HG02973 (cell line): ENCODE results near the gene CDKN2AIPNL.
"Not testable (repeated sequence)": the region's sequence is repeated elsewhere in the genome, so short reads cannot be mapped to it uniquely, and the experiment has no call there.

Experiments
- ATAC-seq: cut with Tn5 transposase; IDR thresholded peaks from one replicate; pipeline ENCODE4 v1.9.1; 2021; ENCODE audit warnings: moderate library complexity; ENCODE audit not compliant: unreplicated experiment

The CDKN2AIPNL gene

GRCh38 chr5:134403951-134404350, 7.7 kb downstream of the CDKN2AIPNL start:
- no peak for ATAC-seq

DNA sequence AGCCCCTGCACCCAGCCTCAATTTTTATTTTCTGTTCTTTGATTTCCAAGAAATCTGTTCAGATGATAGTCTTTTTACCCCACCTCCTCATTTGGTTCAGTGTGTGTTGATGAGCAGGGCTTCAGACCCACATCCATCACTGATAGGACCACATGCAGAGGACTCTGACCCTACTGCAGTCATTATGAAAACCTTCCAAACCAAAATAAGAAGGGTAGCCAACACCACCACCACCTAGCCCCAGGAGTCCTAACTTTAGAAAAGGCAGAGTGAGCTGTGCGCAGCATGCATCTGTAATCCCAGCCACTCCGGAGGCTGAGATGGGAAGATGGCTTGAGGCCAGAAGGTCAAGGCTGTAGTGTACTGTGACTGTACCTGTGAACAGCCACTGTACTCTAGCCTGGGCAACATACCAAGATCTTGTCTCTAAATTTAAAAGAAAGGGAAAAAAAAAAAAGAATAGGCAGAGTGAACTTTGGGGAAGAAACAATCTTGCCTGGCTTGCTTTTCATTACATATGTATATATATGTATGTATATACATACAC, 13.0 kb downstream of the CDKN2AIPNL start:
- ATAC-seq, result no peak

DNA sequence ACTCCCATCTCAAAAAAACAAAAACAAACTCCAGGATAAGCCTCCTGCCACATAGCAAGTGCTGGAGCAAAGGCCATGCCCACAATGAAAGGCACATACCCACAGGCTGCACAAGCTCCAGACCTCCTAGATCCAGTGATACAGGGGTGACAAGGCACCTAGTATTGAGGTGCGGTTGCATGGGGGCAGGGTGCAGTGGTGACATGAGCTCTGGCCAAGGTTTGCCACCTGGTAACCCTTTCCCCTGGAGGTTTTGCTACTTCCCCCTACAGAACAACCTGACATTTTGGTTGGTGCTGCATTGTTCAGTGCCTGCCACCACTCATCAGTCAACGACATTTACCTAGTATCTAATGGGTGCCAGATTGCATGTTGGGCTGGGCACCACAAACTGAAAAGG, 14.5 kb downstream of the CDKN2AIPNL start:
- no peak for ATAC-seq

DNA sequence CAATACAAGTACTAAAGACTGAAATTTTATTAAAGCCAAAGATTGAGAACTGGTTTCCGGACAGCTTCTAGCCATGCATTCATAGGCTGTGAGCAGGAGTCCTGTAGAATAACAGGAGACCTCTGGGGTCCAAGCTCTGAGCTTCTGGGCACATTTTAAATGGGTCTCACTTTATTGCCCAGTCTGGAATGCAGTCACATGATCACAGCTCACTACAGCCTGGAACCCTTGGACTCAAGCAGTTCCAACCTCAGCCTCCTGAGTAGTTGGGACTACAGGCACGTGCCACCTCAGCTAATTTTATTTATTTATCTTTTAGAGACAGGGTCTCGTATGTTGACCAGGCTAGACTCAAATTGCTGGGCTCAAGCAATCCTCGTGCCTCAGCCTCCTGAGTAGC, 15.4 kb downstream of the CDKN2AIPNL start:
- no peak for ATAC-seq

DNA sequence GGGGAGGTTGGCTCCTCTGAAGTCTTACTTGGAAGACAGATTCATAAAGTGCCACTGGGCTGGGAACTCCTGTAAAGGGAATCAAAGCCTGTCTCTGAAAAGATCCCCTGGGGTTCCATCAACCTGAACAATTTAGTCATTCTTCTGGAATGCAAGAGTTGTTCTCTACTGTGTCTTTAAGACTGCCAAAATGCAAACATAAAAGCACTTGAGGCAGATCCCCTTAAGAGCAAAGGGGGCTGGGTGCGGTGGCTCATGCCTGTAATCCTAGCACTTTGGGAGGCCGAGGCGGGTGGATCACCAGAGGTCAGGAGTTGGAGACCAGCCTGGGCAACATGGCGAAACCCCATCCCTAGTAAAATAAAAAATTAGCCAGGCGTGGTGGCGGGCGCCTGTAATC, 16.7 kb downstream of the CDKN2AIPNL start:
- no peak for ATAC-seq

GRCh38 chr5:134392301-134392700, 19.4 kb downstream of the CDKN2AIPNL start:
- ATAC-seq, result no peak

DNA sequence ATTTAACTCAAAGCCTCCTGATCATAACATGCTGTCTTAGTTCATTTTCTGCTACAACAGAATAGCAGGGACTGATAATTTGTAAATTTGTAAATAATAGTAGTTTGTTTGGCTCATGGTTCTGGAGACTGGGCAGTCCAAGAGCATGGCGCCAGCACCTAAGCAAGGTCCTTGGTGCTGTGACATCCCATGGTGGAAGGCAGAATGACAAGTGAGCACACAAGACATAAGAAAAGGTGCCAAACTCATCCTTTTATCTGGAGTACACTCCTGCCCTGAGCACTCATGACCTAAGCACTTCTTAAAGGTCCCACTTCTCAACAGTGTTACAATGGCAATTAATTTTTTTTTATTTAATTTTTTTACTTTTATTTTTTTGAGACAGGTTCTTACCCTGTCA, 24.2 kb downstream of the CDKN2AIPNL start:
- ATAC-seq, result no peak

- no peak for ATAC-seq
These were observed 27.5 kb downstream of the CDKN2AIPNL start for GRCh38 chr5:134383980-134384697.

- not testable (repeated sequence) for ATAC-seq
These were observed 29.5 kb downstream of the CDKN2AIPNL start for GRCh38 chr5:134382204-134382603.

GRCh38 chr5:134380346-134380745, 31.3 kb downstream of the CDKN2AIPNL start:
- ATAC-seq, result no peak

DNA sequence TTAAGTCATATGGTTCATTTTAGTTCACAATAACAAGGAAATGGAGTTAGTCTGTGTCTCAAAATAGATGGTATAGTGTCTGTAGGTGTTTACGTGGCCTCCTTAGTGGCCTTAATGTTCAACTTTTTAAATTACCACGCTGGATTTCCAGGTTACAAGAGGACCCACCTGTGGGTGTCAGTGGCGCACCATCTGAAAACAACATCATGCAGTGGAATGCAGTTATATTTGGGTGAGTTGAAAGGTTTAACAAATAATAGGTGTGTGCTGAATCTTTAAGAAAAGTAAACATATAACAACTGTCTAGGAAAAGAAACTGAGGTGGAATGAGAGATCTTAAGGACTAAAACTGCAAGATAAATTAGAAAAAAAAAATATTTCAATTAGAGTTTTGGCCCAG, 37.4 kb downstream of the CDKN2AIPNL start:
- ATAC-seq, result no peak

- not testable (repeated sequence) for ATAC-seq
These were observed 38.0 kb downstream of the CDKN2AIPNL start for GRCh38 chr5:134373633-134374032.

DNA sequence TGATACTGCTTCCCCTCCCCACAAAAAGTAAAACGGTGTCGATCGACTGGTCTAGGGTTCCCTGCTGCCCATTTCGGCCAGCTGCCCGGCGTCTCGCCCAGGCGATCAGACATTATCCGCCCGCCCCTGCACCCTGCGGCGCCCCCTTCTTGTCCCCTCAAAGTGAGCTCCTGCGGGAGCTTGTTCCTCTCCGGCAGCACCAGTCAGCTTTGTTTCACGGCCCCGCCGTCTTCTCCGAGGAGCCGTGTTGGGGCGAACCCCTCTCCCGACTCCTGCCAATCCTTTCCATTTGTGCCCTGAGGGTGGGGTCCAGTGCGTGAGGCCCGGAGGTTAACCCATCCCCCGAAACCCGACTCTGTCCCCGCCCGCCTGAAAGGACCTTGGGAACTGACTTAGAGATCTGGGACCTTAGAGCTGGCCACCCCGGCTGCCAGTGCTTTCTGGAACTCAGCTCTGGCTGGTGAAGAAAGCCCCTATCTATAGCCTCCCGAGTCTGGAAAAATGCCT, 39.8 kb downstream of the CDKN2AIPNL start:
- ATAC-seq, result no peak

DNA sequence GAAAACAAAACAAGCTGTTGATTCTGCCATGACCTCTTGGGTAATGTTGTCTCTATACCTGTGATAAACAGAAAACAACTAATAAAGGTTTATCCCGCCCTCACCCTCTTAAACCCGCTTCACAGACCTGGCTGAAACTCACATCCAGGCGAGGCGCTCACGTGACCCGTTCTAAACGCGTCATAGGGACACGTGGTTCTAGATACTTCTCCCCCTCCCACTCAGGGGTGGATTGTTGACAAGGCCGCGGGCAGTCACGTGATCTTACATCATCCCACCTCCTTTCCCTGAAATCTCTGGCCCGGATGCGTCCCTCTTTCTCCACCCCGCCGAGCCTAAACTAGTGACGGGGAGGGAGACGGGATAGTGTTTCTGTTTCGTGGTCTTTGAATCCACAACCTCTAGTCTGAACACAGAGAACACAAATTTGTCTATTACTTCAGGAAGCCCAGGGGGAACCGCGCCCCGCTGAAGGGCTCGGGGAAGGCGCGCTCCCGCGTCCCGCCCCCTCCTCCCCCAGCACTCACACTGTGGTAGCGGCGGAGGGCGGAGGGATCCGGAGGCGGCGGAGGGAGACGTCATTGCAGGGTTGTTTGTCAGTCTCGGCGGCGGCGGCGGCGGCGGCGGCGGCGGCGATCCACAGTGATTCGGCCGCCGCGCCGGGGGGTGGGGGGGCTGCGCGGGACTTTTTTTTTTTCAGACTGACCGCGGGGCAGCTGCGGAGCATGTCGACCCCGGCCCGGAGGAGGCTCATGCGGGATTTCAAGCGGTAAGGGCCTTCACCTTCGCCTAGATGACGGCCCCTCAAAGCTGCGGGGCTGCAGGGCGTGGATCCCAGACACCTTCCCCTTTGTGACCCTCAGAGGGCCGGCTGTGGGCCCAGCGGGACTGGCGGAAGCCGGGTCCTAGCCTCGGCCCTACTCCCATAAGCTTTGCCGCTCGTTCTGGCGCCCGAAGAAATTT, 40.5 kb downstream of the CDKN2AIPNL start, which contains the start of gene UBE2B:
Gene UBE2B (plus strand): TSS at position 699 of the 963 bp plus-strand sequence. CDS start 27 bp downstream, at position 726.
- peak; percentile 66 for ATAC-seq

DNA sequence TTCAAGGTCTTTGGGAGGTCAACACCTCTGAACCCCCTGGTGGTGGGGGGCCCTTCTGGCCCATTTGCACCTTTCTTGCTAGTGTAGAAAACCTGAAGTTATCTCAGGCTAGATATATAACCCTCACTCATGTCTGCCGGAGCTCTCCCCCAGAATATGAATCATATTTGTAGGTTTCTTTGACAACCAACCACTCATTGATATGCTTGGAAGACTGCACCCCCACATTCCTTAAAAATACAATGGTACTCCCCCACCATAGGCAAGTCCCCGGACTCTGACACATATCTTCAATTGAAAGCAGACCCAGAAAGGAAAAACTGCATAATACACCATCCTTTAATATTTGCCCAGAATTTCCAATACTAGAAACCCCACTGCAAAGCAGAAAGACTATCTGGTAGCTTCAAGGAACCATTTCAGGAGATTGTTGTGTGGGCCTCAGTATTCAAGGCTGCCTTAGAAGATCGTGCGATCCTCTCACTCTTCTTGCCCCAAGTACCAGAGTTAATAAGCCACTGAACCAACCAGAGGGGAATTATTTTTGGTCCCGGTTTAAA, 41.3 kb downstream of the CDKN2AIPNL start:
- peak; percentile 11 for ATAC-seq

GRCh38 chr5:134365604-134366003, 46.1 kb downstream of the CDKN2AIPNL start:
- ATAC-seq, result no peak

DNA sequence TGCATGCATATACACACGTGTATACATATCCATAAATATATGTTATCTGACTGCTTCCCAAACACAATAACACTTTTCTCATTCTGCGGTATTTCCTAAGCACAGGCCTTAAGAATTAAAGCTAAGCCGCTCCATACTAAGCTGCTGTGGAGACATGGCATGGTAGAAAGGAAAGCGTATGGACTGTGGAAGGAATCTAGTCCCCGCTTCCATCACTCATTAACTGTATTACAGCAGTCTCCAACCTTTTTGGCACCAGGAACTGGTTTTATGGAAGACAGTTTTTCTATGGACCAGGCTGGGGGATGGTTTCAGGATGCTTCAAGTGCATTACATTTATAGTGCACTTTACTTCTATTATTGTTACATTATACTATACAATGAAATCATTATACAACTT, 56.0 kb downstream of the CDKN2AIPNL start:
- no peak for ATAC-seq
